ENCODE measurements around the gene TOMM20L. TPM values are rescaled to one million over a fixed set of nuclear protein-coding genes. Genes with fewer than 3 reads are reported as not detected.
"Not testable (repeated sequence)": the region's sequence is repeated elsewhere in the genome, so short reads cannot be mapped to it uniquely, and the experiment has no call there.

The TOMM20L gene
- total RNA-seq, 1 experiment from 2014 or later = not detected

DNA sequence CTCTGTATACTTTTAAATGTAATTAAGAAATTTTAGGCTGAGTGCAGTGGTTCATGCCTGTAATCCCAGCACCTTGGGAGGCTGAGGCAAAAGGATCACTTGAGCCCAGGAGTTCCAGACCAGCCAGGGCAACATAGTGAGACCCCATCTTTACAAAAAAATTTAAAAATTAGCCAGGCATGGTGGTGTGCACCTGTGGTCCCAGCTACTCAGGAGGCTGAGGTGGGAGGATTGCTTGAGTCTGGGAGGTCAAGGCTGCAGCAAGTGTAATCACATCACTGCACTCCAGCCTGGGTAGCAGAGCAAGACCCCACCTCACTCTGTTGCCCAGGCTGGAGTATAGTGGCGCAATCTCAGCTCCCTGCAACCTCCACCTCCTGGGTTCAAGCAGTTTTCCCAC, 33.5 kb upstream of the TOMM20L start:
- ATAC-seq; H2AFZ ChIP-seq (ENCODE audit: low read depth, low read length, poor library complexity, severe bottlenecking); RAD21 ChIA-PET (ENCODE audit: low non-redundant PET in 1 of 2, low total read pairs in 2 of 2, uncharacterized antibody in 2 of 2, unreplicated experiment in 2 of 2); H3K9me3 ChIP-seq (ENCODE audit: control insufficient read depth in 1 of 2, insufficient read depth in 1 of 2, low read depth in 1 of 2, low read length in 2 of 2); DNase-seq (ENCODE audit: low read depth, low spot score); H3K4me3 ChIP-seq (replicated peaks in 1 of 2; ENCODE audit: low read depth in 1 of 2, low read length in 2 of 2); H4K20me1 ChIP-seq (ENCODE audit: insufficient read depth); BruUV-seq (replicated peaks); H3K4me1 ChIP-seq (ENCODE audit: control insufficient read depth in 1 of 2, insufficient read depth in 2 of 2, low read length in 2 of 2); H3K27ac ChIP-seq (ENCODE audit: low read depth, low read length); CTCF ChIA-PET; H3K79me2 ChIP-seq (ENCODE audit: insufficient read depth, low read length); H3K4me2 ChIP-seq (ENCODE audit: low read length); intact Hi-C loops (cut with micrococcal nuclease); POLR2A ChIA-PET; H3K9me2 ChIP-seq (ENCODE audit: insufficient read depth); H3K27me3 ChIP-seq (ENCODE audit: insufficient read depth, low read length); H3K9ac ChIP-seq (ENCODE audit: low read length): not testable (repeated sequence)
- H3K36me3 ChIP-seq (ENCODE audit: control insufficient read depth in 1 of 2, insufficient read depth in 2 of 2, low read length in 2 of 2) = peaks cover 0 to 17% of the 10 kb centered on the region in 2 experiments; a peak in 2 of 4 replicates

DNA sequence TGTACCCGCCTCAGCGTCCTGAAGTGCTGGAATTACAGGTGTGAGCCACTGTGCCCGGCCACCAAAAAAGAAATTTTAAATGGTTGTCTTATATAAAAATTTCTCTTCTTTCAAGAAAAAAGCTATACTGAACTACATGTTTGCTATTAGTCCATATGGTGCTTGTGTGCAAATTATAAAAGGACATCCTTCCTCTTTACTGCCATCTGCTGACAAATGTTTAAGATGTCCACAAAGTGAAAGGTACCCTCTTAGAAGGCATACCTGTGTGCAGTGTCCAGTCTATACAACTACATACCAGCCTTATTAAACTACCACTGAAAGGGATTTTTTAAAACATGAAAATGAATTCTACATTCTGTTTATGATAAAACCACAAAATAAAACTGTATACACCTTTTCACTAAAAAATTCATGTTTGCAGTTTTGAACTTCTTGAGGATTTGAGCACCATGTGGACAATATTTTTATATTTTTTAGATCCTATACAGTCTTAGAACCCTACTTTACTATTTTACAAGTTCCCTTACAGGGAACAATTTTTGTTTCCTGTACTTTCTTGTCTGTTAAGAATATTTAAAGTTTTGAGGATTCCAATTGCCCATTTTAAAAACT, 32.8 kb upstream of the TOMM20L start:
- no peak overlapping the region for H3K9ac ChIP-seq (ENCODE audit: low read length)
- H3K27me3 ChIP-seq (ENCODE audit: insufficient read depth, low read length) = no peaks in the 10 kb centered on the region
- ATAC-seq (peak; percentile 86), DNase-seq (ENCODE audit: low read depth, low spot score) (peak; percentile 21)
- H3K4me2 ChIP-seq (ENCODE audit: low read length) = no peak overlapping the region
- CTCF ChIA-PET = interaction anchor here (1.6 kb wide), 2 partner anchors 253 to 256 kb away, joined by 3 to 4 read pairs; no protein-coding TSS in a partner anchor
- no peak overlapping the region for H2AFZ ChIP-seq (ENCODE audit: low read depth, low read length, poor library complexity, severe bottlenecking)
- H3K36me3 ChIP-seq (ENCODE audit: control insufficient read depth in 1 of 2, insufficient read depth in 2 of 2, low read length in 2 of 2) = peaks cover 0 to 17% of the 10 kb centered on the region in 2 experiments; a peak in 2 of 4 replicates
- no peaks in the 10 kb centered on the region for H4K20me1 ChIP-seq (ENCODE audit: insufficient read depth)
- H3K9me3 ChIP-seq (ENCODE audit: control insufficient read depth in 1 of 2, insufficient read depth in 1 of 2, low read depth in 1 of 2, low read length in 2 of 2) = no peaks in the 10 kb centered on the region
- TF ChIP-seq RAD21 (IDR thresholded peaks at IDR 0.05; ENCODE audit: low read depth) (peak; percentile 35), FOSL1 (IDR thresholded peaks at IDR 0.05; ENCODE audit: low read depth) (no peak)
- TF ChIP-seq, protein P1, sequence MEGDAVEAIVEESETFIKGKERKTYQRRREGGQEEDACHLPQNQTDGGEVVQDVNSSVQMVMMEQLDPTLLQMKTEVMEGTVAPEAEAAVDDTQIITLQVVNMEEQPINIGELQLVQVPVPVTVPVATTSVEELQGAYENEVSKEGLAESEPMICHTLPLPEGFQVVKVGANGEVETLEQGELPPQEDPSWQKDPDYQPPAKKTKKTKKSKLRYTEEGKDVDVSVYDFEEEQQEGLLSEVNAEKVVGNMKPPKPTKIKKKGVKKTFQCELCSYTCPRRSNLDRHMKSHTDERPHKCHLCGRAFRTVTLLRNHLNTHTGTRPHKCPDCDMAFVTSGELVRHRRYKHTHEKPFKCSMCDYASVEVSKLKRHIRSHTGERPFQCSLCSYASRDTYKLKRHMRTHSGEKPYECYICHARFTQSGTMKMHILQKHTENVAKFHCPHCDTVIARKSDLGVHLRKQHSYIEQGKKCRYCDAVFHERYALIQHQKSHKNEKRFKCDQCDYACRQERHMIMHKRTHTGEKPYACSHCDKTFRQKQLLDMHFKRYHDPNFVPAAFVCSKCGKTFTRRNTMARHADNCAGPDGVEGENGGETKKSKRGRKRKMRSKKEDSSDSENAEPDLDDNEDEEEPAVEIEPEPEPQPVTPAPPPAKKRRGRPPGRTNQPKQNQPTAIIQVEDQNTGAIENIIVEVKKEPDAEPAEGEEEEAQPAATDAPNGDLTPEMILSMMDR (IDR thresholded peaks at IDR 0.05 in 2 of 3, conservative IDR thresholded peaks at IDR 0.05 in 1 of 3; ENCODE audit: borderline replicate concordance in 1 of 3, insufficient read depth in 1 of 3, low read depth in 2 of 3, low read length in 2 of 3) = peak; percentile 14 to 52 (median 40); a peak in 5 of 6 replicates
- no TSS peak for BruUV-seq (replicated peaks)
- H3K4me3 ChIP-seq (replicated peaks in 1 of 2; ENCODE audit: low read depth in 1 of 2, low read length in 2 of 2) = no peak overlapping the region
- no peak overlapping the region for H3K27ac ChIP-seq (ENCODE audit: low read depth, low read length)
- no peaks in the 10 kb centered on the region for H3K9me2 ChIP-seq (ENCODE audit: insufficient read depth)
- POLR2A ChIA-PET = no interaction called here
- RAD21 ChIA-PET (ENCODE audit: low non-redundant PET in 1 of 2, low total read pairs in 2 of 2, uncharacterized antibody in 2 of 2, unreplicated experiment in 2 of 2) = interaction anchor here in 1 of 2 experiments (0.6 kb wide), 1 partner anchor 147 kb away, joined by 3 read pairs; no protein-coding TSS in a partner anchor
- intact Hi-C loops (cut with micrococcal nuclease) = loop anchor here (1.0 kb wide), 1 partner anchor 255 kb away; no protein-coding TSS in a partner anchor
- H3K79me2 ChIP-seq (ENCODE audit: insufficient read depth, low read length) = no peaks in the 10 kb centered on the region
- no peaks in the 10 kb centered on the region for H3K4me1 ChIP-seq (ENCODE audit: control insufficient read depth in 1 of 2, insufficient read depth in 2 of 2, low read length in 2 of 2)

Measured in HCT116 (cell line).